ENCODE data around the gene KCNAB2.

KCNAB2 gene

GRCh38 chr1:6108476-6108875 lies 62.8 kb downstream of the KCNAB2 start:
- no peak for DNase-seq (ENCODE audit: low read depth, low spot score)

GRCh38 chr1:6108937-6109614 lies 63.4 kb downstream of the KCNAB2 start:
- DNase-seq (ENCODE audit: low read depth, low spot score): peak; percentile 61

- DNase-seq (ENCODE audit: low read depth, low spot score): peak; percentile 66
These were observed 64.0 kb downstream of the KCNAB2 start for GRCh38 chr1:6109688-6110087.

- DNase-seq (ENCODE audit: low read depth, low spot score): no peak
These were observed 64.6 kb downstream of the KCNAB2 start for GRCh38 chr1:6110326-6110725.

GRCh38 chr1:6111571-6111970 lies 65.9 kb downstream of the KCNAB2 start:
- DNase-seq (ENCODE audit: low read depth, low spot score): no peak

- no peak for DNase-seq (ENCODE audit: low read depth, low spot score)
These were observed 66.5 kb downstream of the KCNAB2 start for GRCh38 chr1:6111991-6112689.

GRCh38 chr1:6112690-6113005 lies 67.0 kb downstream of the KCNAB2 start:
- DNase-seq (ENCODE audit: low read depth, low spot score): no peak

- DNase-seq (ENCODE audit: low read depth, low spot score): no peak
These were observed 67.4 kb downstream of the KCNAB2 start for GRCh38 chr1:6113116-6113515.

- DNase-seq (ENCODE audit: low read depth, low spot score): no peak
These were observed 68.1 kb downstream of the KCNAB2 start for GRCh38 chr1:6113745-6114144.

- no peak for DNase-seq (ENCODE audit: low read depth, low spot score)
These were observed 70.4 kb downstream of the KCNAB2 start for GRCh38 chr1:6116137-6116536.

- no peak for DNase-seq (ENCODE audit: low read depth, low spot score)
These were observed 71.4 kb downstream of the KCNAB2 start for GRCh38 chr1:6117064-6117463.

GRCh38 chr1:6117624-6118023 lies 71.9 kb downstream of the KCNAB2 start:
- no peak for DNase-seq (ENCODE audit: low read depth, low spot score)

GRCh38 chr1:6118415-6118814 lies 72.7 kb downstream of the KCNAB2 start:
- DNase-seq (ENCODE audit: low read depth, low spot score): no peak

GRCh38 chr1:6121021-6121421 lies 75.3 kb downstream of the KCNAB2 start:
- no peak for DNase-seq (ENCODE audit: low read depth, low spot score)

GRCh38 chr1:6121651-6122370 lies 76.1 kb downstream of the KCNAB2 start:
- DNase-seq (ENCODE audit: low read depth, low spot score): no peak

GRCh38 chr1:6123083-6123482 lies 77.4 kb downstream of the KCNAB2 start:
- no peak for DNase-seq (ENCODE audit: low read depth, low spot score)

GRCh38 chr1:6123816-6124215 lies 78.1 kb downstream of the KCNAB2 start:
- no peak for DNase-seq (ENCODE audit: low read depth, low spot score)

GRCh38 chr1:6124341-6124740 lies 78.7 kb downstream of the KCNAB2 start:
- DNase-seq (ENCODE audit: low read depth, low spot score): no peak

GRCh38 chr1:6124746-6125365 lies 79.2 kb downstream of the KCNAB2 start:
- DNase-seq (ENCODE audit: low read depth, low spot score): no peak

GRCh38 chr1:6125366-6125765 lies 79.7 kb downstream of the KCNAB2 start:
- no peak for DNase-seq (ENCODE audit: low read depth, low spot score)

GRCh38 chr1:6126028-6126427 lies 80.3 kb downstream of the KCNAB2 start:
- DNase-seq (ENCODE audit: low read depth, low spot score): no peak

- DNase-seq (ENCODE audit: low read depth, low spot score): no peak
These were observed 80.9 kb downstream of the KCNAB2 start for GRCh38 chr1:6126521-6127067.

Measured in ELF-1 (cell line).